Stimulated activated memory B cell treated with anti-CD40 and anti-IgM and Interleukin-4, amounts not matched to agents 10 μg/mL and 1 μg/mL and 100 μg/mL, for 72 hours (primary cell): ENCODE results near the gene MATN4.

Experiments
- ATAC-seq: fragments of 150-1000 bp; cut with Tn5 transposase; 2 replicates; pipeline ENCODE4 v1.10.0; 2021
- H3K27ac Mint-ChIP-seq: one replicate; pipeline ENCODE4 v1.8.0; 2022; ENCODE audit warnings: mild to moderate bottlenecking, mixed read lengths
- H3K27me3 Mint-ChIP-seq: one replicate; pipeline ENCODE4 v1.8.0; 2022; ENCODE audit warnings: mixed read lengths
- H3K36me3 Mint-ChIP-seq: one replicate; pipeline ENCODE4 v1.8.0; 2022; ENCODE audit warnings: mixed read lengths
- H3K4me1 Mint-ChIP-seq: one replicate; pipeline ENCODE4 v1.8.0; 2022; ENCODE audit warnings: mixed read lengths
- H3K4me3 Mint-ChIP-seq: one replicate; pipeline ENCODE4 v1.8.0; 2022; ENCODE audit warnings: mild to moderate bottlenecking, moderate library complexity, mixed read lengths
- H3K9me3 Mint-ChIP-seq: one replicate; pipeline ENCODE4 v1.8.0; 2022; ENCODE audit warnings: mixed read lengths

The MATN4 gene

GRCh38 chr20:45311589-45312211 is 3.6 kb upstream of the MATN4 start:
- no peak overlapping the region for H3K4me3 Mint-ChIP-seq
- peaks cover 24% of the 10 kb centered on the region for H3K4me1 Mint-ChIP-seq
- no peaks in the 10 kb centered on the region for H3K36me3 Mint-ChIP-seq
- peaks cover 93% of the 10 kb centered on the region for H3K27me3 Mint-ChIP-seq
- peak; percentile 65 for ATAC-seq
- H3K9me3 Mint-ChIP-seq, result no peaks in the 10 kb centered on the region
- no peak overlapping the region for H3K27ac Mint-ChIP-seq

- no peak overlapping the region for H3K27ac Mint-ChIP-seq
- H3K27me3 Mint-ChIP-seq, result peaks cover 92% of the 10 kb centered on the region
- no peaks in the 10 kb centered on the region for H3K36me3 Mint-ChIP-seq
- no peaks in the 10 kb centered on the region for H3K9me3 Mint-ChIP-seq
- ATAC-seq, result no peak
- no peak overlapping the region for H3K4me3 Mint-ChIP-seq
- peaks cover 15% of the 10 kb centered on the region for H3K4me1 Mint-ChIP-seq
Measured at GRCh38 chr20:45309075-45309474, 976 bp upstream of the MATN4 start.

GRCh38 chr20:45307076-45307640 is 941 bp downstream of the MATN4 start:
- no peak for ATAC-seq
- H3K27me3 Mint-ChIP-seq, result peaks cover 92% of the 10 kb centered on the region
- no peak overlapping the region for H3K27ac Mint-ChIP-seq
- no peaks in the 10 kb centered on the region for H3K9me3 Mint-ChIP-seq
- H3K36me3 Mint-ChIP-seq, result no peaks in the 10 kb centered on the region
- H3K4me1 Mint-ChIP-seq, result peaks cover 15% of the 10 kb centered on the region
- H3K4me3 Mint-ChIP-seq, result no peak overlapping the region

- H3K27ac Mint-ChIP-seq, result no peak within 1 kb of the TSS
- H3K9me3 Mint-ChIP-seq, result no peaks in the 10 kb centered on the region
- H3K36me3 Mint-ChIP-seq, result no peaks in the 10 kb centered on the region
- H3K27me3 Mint-ChIP-seq, result peaks cover 92% of the 10 kb centered on the region
- peaks cover 10% of the 10 kb centered on the region for H3K4me1 Mint-ChIP-seq
- ATAC-seq, result no peak
- H3K4me3 Mint-ChIP-seq, result no peak within 1 kb of the TSS
Measured at GRCh38 chr20:45306431-45306982, 1.6 kb downstream of the MATN4 start, which contains the start of gene RBPJL. TSS of gene RBPJL (plus strand) at chr20:45306840. CDS start at chr20:45306923, 83 bp downstream.

GRCh38 chr20:45305262-45305661 is 2.8 kb downstream of the MATN4 start:
- Mint-ChIP-seq H3K36me3 (no peaks in the 10 kb centered on the region), H3K27me3 (peaks cover 90% of the 10 kb centered on the region), H3K4me3 (no peak overlapping the region), H3K27ac (no peak overlapping the region), H3K4me1 (no peaks in the 10 kb centered on the region), H3K9me3 (no peaks in the 10 kb centered on the region)
- ATAC-seq, result no peak

GRCh38 chr20:45304464-45304999 is 3.6 kb downstream of the MATN4 start:
- H3K27ac Mint-ChIP-seq, result no peak overlapping the region
- H3K36me3 Mint-ChIP-seq, result no peaks in the 10 kb centered on the region
- no peaks in the 10 kb centered on the region for H3K9me3 Mint-ChIP-seq
- H3K4me3 Mint-ChIP-seq, result no peak overlapping the region
- no peak for ATAC-seq
- peaks cover 86% of the 10 kb centered on the region for H3K27me3 Mint-ChIP-seq
- H3K4me1 Mint-ChIP-seq, result no peaks in the 10 kb centered on the region

- Mint-ChIP-seq H3K27me3 (peaks cover 86% of the 10 kb centered on the region), H3K4me3 (no peak overlapping the region), H3K9me3 (no peaks in the 10 kb centered on the region), H3K27ac (no peak overlapping the region), H3K4me1 (no peaks in the 10 kb centered on the region), H3K36me3 (no peaks in the 10 kb centered on the region)
- ATAC-seq, result peak; percentile 35
Measured at GRCh38 chr20:45303586-45304463, 4.3 kb downstream of the MATN4 start.

GRCh38 chr20:45301824-45302271 is 6.3 kb downstream of the MATN4 start:
- Mint-ChIP-seq H3K4me1 (no peaks in the 10 kb centered on the region), H3K36me3 (no peaks in the 10 kb centered on the region), H3K9me3 (no peaks in the 10 kb centered on the region), H3K27ac (no peak overlapping the region), H3K4me3 (no peak overlapping the region), H3K27me3 (peaks cover 90% of the 10 kb centered on the region)
- no peak for ATAC-seq

GRCh38 chr20:45300961-45301360 is 7.1 kb downstream of the MATN4 start:
- Mint-ChIP-seq H3K9me3 (no peaks in the 10 kb centered on the region), H3K36me3 (no peaks in the 10 kb centered on the region), H3K27me3 (peaks cover 82% of the 10 kb centered on the region), H3K27ac (no peak overlapping the region), H3K4me1 (no peaks in the 10 kb centered on the region), H3K4me3 (no peak overlapping the region)
- ATAC-seq, result peak; percentile 62

GRCh38 chr20:45299786-45300185 is 8.3 kb downstream of the MATN4 start:
- H3K27ac Mint-ChIP-seq, result no peak overlapping the region
- ATAC-seq, result no peak
- no peaks in the 10 kb centered on the region for H3K36me3 Mint-ChIP-seq
- no peaks in the 10 kb centered on the region for H3K9me3 Mint-ChIP-seq
- no peak overlapping the region for H3K4me3 Mint-ChIP-seq
- H3K27me3 Mint-ChIP-seq, result peaks cover 71% of the 10 kb centered on the region
- no peaks in the 10 kb centered on the region for H3K4me1 Mint-ChIP-seq

- Mint-ChIP-seq H3K27me3 (peaks cover 67% of the 10 kb centered on the region), H3K36me3 (no peaks in the 10 kb centered on the region), H3K27ac (no peak overlapping the region), H3K4me3 (no peak overlapping the region), H3K4me1 (peaks cover 11% of the 10 kb centered on the region), H3K9me3 (no peaks in the 10 kb centered on the region)
- no peak for ATAC-seq
Measured at GRCh38 chr20:45297786-45298497, 10.2 kb downstream of the MATN4 start.

- H3K36me3 Mint-ChIP-seq, result no peaks in the 10 kb centered on the region
- H3K9me3 Mint-ChIP-seq, result no peaks in the 10 kb centered on the region
- no peak overlapping the region for H3K4me3 Mint-ChIP-seq
- H3K27me3 Mint-ChIP-seq, result peaks cover 44% of the 10 kb centered on the region
- peaks cover 26% of the 10 kb centered on the region for H3K4me1 Mint-ChIP-seq
- H3K27ac Mint-ChIP-seq, result no peak overlapping the region
- no peak for ATAC-seq
Measured at GRCh38 chr20:45294659-45295058, 13.4 kb downstream of the MATN4 start.

- Mint-ChIP-seq H3K9me3 (no peaks in the 10 kb centered on the region), H3K36me3 (no peaks in the 10 kb centered on the region), H3K4me3 (peak overlapping the region; percentile 77), H3K27ac (no peak overlapping the region), H3K27me3 (peaks cover 40% of the 10 kb centered on the region), H3K4me1 (peaks cover 26% of the 10 kb centered on the region)
- ATAC-seq, result no peak
Measured at GRCh38 chr20:45294003-45294368, 14.1 kb downstream of the MATN4 start.

GRCh38 chr20:45293041-45294002 is 14.8 kb downstream of the MATN4 start:
- Mint-ChIP-seq H3K27me3 (peaks cover 40% of the 10 kb centered on the region), H3K4me3 (peak overlapping the region; percentile 77), H3K9me3 (no peaks in the 10 kb centered on the region), H3K36me3 (no peaks in the 10 kb centered on the region), H3K4me1 (peaks cover 26% of the 10 kb centered on the region), H3K27ac (no peak overlapping the region)
- ATAC-seq, result peak; percentile 85
